HUES48 (cell line): ENCODE results near the gene TRPC5OS.

Experiments
- H3K27ac ChIP-seq: one replicate; pipeline ENCODE4 v1.7.0; 2013; ENCODE audit warnings: low read depth, low read length, inconsistent platforms
- H3K27me3 ChIP-seq: 2 replicates; pipeline ENCODE4 v1.6.1; 2013; ENCODE audit warnings: mild to moderate bottlenecking, low read length; ENCODE audit not compliant: control insufficient read depth, insufficient read depth
- H3K36me3 ChIP-seq: 2 replicates; pipeline ENCODE4 v1.6.1; 2013; ENCODE audit warnings: low read length; ENCODE audit not compliant: control insufficient read depth, insufficient read depth
- H3K4me1 ChIP-seq: 2 replicates; pipeline ENCODE4 v1.6.1; 2013; ENCODE audit warnings: mild to moderate bottlenecking, low read length; ENCODE audit not compliant: control insufficient read depth, insufficient read depth
- H3K4me3 ChIP-seq: 2 replicates; pipeline ENCODE4 v1.5.1; 2013; ENCODE audit warnings: mild to moderate bottlenecking, low read depth, low read length
- H3K9ac ChIP-seq: 2 replicates; pipeline ENCODE4 v1.6.1; 2013; ENCODE audit warnings: mild to moderate bottlenecking, low read depth, low read length, moderate library complexity
- H3K9me3 ChIP-seq: 2 replicates; pipeline ENCODE4 v1.6.1; 2013; ENCODE audit warnings: low read length; ENCODE audit not compliant: control insufficient read depth, insufficient read depth

Gene TRPC5OS

DNA sequence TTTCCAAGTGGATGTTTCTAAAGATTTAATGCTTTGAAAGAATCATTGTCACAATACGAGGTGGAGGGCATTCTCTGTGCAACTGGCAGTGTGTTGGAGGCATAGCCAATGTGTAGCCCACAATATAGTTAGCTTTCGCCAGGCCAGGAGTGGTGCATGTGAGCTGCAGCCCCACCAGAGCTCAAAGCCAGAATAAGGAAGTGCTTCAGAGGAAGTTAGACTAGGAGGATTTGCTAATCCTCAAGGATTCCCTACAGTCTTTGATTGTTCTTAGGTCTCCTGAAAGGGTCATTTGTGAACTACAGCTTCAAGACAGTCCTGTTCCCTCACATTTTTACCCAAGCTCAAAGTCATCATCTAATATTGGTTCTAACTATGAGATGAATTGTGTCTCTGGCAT, 16.4 kb downstream of the TRPC5OS start:
- Histone ChIP-seq H3K9me3 (no peaks in the 10 kb centered on the region), H3K9ac (no peak overlapping the region), H3K27me3 (0 out of 2 replicates have a peak, but pooled peaks cover 3% of the 10 kb centered on the region), H3K4me1 (no peaks in the 10 kb centered on the region), H3K36me3 (no peaks in the 10 kb centered on the region), H3K27ac (no peak overlapping the region), H3K4me3 (no peak overlapping the region)

GRCh38 chrX:111896148-111896547, 20.2 kb downstream of the TRPC5OS start:
- H3K4me3 ChIP-seq, result no peak overlapping the region
- H3K27me3 ChIP-seq, result 0 out of 2 replicates have a peak, but pooled peaks cover 3% of the 10 kb centered on the region
- no peaks in the 10 kb centered on the region for H3K36me3 ChIP-seq
- no peak overlapping the region for H3K9ac ChIP-seq
- no peaks in the 10 kb centered on the region for H3K9me3 ChIP-seq
- no peaks in the 10 kb centered on the region for H3K4me1 ChIP-seq
- H3K27ac ChIP-seq, result no peak overlapping the region

DNA sequence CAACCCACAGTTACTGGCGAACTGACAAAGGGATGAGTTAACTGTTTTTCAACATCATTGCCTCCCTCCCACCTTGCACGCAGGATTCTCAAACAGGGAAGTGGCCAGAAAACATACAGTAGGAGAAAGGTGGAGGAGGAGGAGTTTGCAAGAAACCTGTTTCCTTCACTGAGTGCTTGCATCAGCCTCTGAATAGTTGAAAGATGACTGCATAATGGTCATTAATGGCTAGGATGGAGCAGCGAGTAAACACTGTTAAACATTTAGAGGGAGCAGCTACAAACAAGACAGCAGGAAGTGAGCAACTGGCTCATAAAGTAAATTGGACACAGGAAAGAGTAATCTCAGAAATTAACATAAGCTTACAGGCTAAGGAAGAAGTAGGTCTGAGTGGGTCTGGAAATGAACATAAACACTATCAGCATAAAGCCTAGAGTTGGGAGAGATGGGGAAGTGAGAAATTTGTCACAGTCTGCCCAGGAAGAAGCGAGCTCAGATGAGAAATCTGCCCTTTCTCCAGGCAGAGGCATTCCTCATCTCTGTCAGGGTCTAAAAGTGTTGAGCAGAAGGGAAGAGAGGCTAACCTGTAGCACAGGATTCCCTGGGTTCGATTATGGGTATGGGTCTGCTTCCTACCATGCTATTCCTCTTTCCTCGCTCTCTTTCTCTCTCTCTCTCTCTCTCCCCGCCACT, 38.6 kb downstream of the TRPC5OS start:
- Histone ChIP-seq H3K4me1 (peaks cover 14% of the 10 kb centered on the region), H3K4me3 (no peak overlapping the region), H3K9ac (no peak overlapping the region), H3K36me3 (no peaks in the 10 kb centered on the region), H3K9me3 (no peaks in the 10 kb centered on the region), H3K27ac (no peak overlapping the region), H3K27me3 (no peaks in the 10 kb centered on the region; the same call in none of the 2 replicates)

GRCh38 chrX:111917591-111917990, 41.6 kb downstream of the TRPC5OS start:
- Histone ChIP-seq H3K27ac (no peak overlapping the region), H3K36me3 (no peaks in the 10 kb centered on the region), H3K9ac (no peak overlapping the region), H3K4me3 (no peak overlapping the region), H3K4me1 (peaks cover 14% of the 10 kb centered on the region), H3K9me3 (no peaks in the 10 kb centered on the region), H3K27me3 (no peaks in the 10 kb centered on the region; the same call in none of the 2 replicates)

GRCh38 chrX:111928456-111928855, 52.5 kb downstream of the TRPC5OS start:
- no peak overlapping the region for H3K27ac ChIP-seq
- H3K4me1 ChIP-seq, result no peaks in the 10 kb centered on the region
- no peaks in the 10 kb centered on the region for H3K9me3 ChIP-seq
- no peaks in the 10 kb centered on the region for H3K36me3 ChIP-seq
- no peak overlapping the region for H3K4me3 ChIP-seq
- no peaks in the 10 kb centered on the region; the same call in 1 of the 2 replicates for H3K27me3 ChIP-seq
- no peak overlapping the region for H3K9ac ChIP-seq
